HL-60 (cell line): ENCODE results near the gene WDR55.
A peak's percentile ranks its signal among the peaks of the same experiment; 100 is the strongest.

Experiments used
- DNase-seq, 2 experiments: peaks; one replicate each; pipeline ENCODE4 v3.0.0-alpha.2; 2010 to 2020; ENCODE audit warnings: low read depth in 1 of 2, low spot score in 1 of 2
- H3K27ac ChIP-seq: fragments of 250-450 bp; sonication (Bioruptor Pico); replicated peaks from 2 replicates; pipeline ENCODE4 v1.5.1; 2020; ENCODE audit warnings: mild to moderate bottlenecking, moderate library complexity
- H3K27me3 ChIP-seq: fragments of 250-450 bp; sonication (Bioruptor Pico); 2 replicates; pipeline ENCODE4 v1.5.1; 2021; ENCODE audit warnings: mild to moderate bottlenecking, moderate library complexity; ENCODE audit not compliant: insufficient read depth, poor library complexity, severe bottlenecking
- H3K4me3 ChIP-seq: replicated peaks from 2 replicates; pipeline ENCODE4 v1.5.1; 2011; ENCODE audit warnings: mild to moderate bottlenecking, control low read depth, low read length; ENCODE audit not compliant: insufficient read depth
- CTCF ChIP-seq: IDR thresholded peaks from one replicate; pipeline ENCODE4 v1.5.1; 2011; ENCODE audit warnings: low read length, control low read depth, inconsistent platforms; ENCODE audit not compliant: insufficient read depth
- GABPA ChIP-seq: IDR thresholded peaks from 2 replicates; pipeline ENCODE4 v1.6.1; 2012; ENCODE audit warnings: low read depth
- POLR2AphosphoS5 ChIP-seq: IDR thresholded peaks from 2 replicates; pipeline ENCODE4 v1.6.1; 2012; ENCODE audit warnings: low read depth
- REST ChIP-seq: IDR thresholded peaks from 2 replicates; pipeline ENCODE4 v1.6.1; 2012; ENCODE audit warnings: low read depth; ENCODE audit not compliant: insufficient replicate concordance
- SPI1 ChIP-seq: IDR thresholded peaks from 2 replicates; pipeline ENCODE4 v1.6.1; 2012; ENCODE audit warnings: low read depth, mild to moderate bottlenecking, borderline replicate concordance

WDR55 gene

GRCh38 chr5:140671472-140672125 is 6.9 kb downstream of the WDR55 start:
- TF ChIP-seq SPI1 = no peak
- TF ChIP-seq CTCF = no peak
- TF ChIP-seq REST = no peak
- no peak for TF ChIP-seq GABPA
- TF ChIP-seq POLR2AphosphoS5 = no peak
- H3K27ac ChIP-seq = no peak overlapping the region
- DNase-seq = no peak
- no peaks in the 10 kb centered on the region for H3K27me3 ChIP-seq
- no peak overlapping the region for H3K4me3 ChIP-seq

GRCh38 chr5:140672455-140673186 is 7.9 kb downstream of the WDR55 start:
- DNase-seq = peak in 1 of 2 experiments; percentile 50
- H3K4me3 ChIP-seq = no peak overlapping the region; the same call in 1 of the 2 replicates
- TF ChIP-seq REST (no peak), GABPA (no peak), POLR2AphosphoS5 (no peak; the same call in 1 of the 2 replicates), SPI1 (no peak), CTCF (no peak)
- no peak overlapping the region for H3K27ac ChIP-seq
- no peaks in the 10 kb centered on the region for H3K27me3 ChIP-seq

- no peaks in the 10 kb centered on the region for H3K27me3 ChIP-seq
- DNase-seq = no peak
- TF ChIP-seq POLR2AphosphoS5 = 0 out of 2 replicates have a peak, but pooled peaks have one; percentile 9
- no peak for TF ChIP-seq CTCF
Measured at GRCh38 chr5:140673187-140673976, 8.7 kb downstream of the WDR55 start, which contains the start of gene DND1. TSS of gene DND1 (minus strand) at chr5:140673576. CDS start at chr5:140673542, 34 bp downstream.

More at GRCh38 chr5:140673187-140673976, 8.7 kb downstream of the WDR55 start, which contains the start of gene DND1:
- H3K27ac ChIP-seq = no peak within 1 kb of the TSS
- H3K4me3 ChIP-seq = no peak within 1 kb of the TSS; the same call in 1 of the 2 replicates
